Uterus (tissue), 4 donors: ENCODE results near the gene STX16. TPM values are rescaled to one million over a fixed set of nuclear protein-coding genes. Genes with fewer than 3 reads are reported as not detected.

ENCODE experiments used
- DNase-seq, 2 donors: peaks; one replicate each; pipeline ENCODE4 v3.0.0-alpha.2; 2019 to 2020
- H3K27ac ChIP-seq, 2 donors: fragments of 200-600 bp; sonication (generic); 1 replicate in 1 of 2; 2 replicates in 1 of 2; pipeline ENCODE4 v1.5.1; 2016 to 2018
- H3K27me3 ChIP-seq, 2 donors: fragments of 200-600 bp; sonication (generic); one replicate each; pipeline ENCODE4 v1.5.1; 2018 to 2019; ENCODE audit warnings: control low read depth in 1 of 2
- H3K36me3 ChIP-seq, 2 donors: fragments of 200-600 bp; sonication (generic); one replicate each; pipeline ENCODE4 v1.5.1; 2019; ENCODE audit warnings: control low read depth in 1 of 2
- H3K4me1 ChIP-seq, 2 donors: fragments of 200-600 bp; sonication (generic); one replicate each; pipeline ENCODE4 v1.5.1; 2018 to 2019; ENCODE audit warnings: control low read depth in 1 of 2
- H3K4me3 ChIP-seq, 2 donors: fragments of 200-600 bp; sonication (generic); 1 replicate in 1 of 2; 2 replicates in 1 of 2; pipeline ENCODE4 v1.5.1; 2018 to 2019; ENCODE audit warnings: mild to moderate bottlenecking in 1 of 2
- H3K9me3 ChIP-seq, 2 donors: fragments of 200-600 bp; sonication (generic); one replicate each; pipeline ENCODE4 v1.5.1; 2019; ENCODE audit warnings: control low read depth in 1 of 2
- POLR2A ChIP-seq, 2 donors: fragments of 450-650 bp; IDR thresholded peaks; one replicate each; pipeline ENCODE4 v1.6.1; 2016; ENCODE audit warnings: antibody characterized with exemption in 2 of 2, mild to moderate bottlenecking in 1 of 2, moderate library complexity in 1 of 2
- intact Hi-C: fragments of 100-400 bp; cut with DNase I; formaldehyde crosslinking; loops from one replicate; pipeline ENCODE4 v1.15.1; 2023; ENCODE audit warnings: low total_unique reads
- total RNA-seq, 4 donors: library from RNA; depleted of rRNA in 3 of 4; stranded (reverse); fragments of >200 nt in 3 of 4; gene quantifications; one replicate each; pipeline versions ENCODE4 v1.1.0 to v1.2.4, GENCODE V29; 2014 to 2023
- TF ChIP-seq, protein P1 (sequence below), 4 experiments: fragments of 200-600 bp in 2 of 4; fragments of 450-650 bp in 2 of 4; sonication (generic) in 2 of 4; IDR thresholded peaks; one replicate each; pipeline ENCODE4 v1.5.1; 2016 to 2019; ENCODE audit warnings: antibody characterized with exemption in 4 of 4, mild to moderate bottlenecking in 2 of 4, moderate library complexity in 1 of 4
- donor health status: DM: yes; HTN: yes; CAD: no.

STX16 gene
- total RNA-seq, 4 donors from 2014 or later, result 32.6 to 82.7 (median 60.8) TPM

DNA sequence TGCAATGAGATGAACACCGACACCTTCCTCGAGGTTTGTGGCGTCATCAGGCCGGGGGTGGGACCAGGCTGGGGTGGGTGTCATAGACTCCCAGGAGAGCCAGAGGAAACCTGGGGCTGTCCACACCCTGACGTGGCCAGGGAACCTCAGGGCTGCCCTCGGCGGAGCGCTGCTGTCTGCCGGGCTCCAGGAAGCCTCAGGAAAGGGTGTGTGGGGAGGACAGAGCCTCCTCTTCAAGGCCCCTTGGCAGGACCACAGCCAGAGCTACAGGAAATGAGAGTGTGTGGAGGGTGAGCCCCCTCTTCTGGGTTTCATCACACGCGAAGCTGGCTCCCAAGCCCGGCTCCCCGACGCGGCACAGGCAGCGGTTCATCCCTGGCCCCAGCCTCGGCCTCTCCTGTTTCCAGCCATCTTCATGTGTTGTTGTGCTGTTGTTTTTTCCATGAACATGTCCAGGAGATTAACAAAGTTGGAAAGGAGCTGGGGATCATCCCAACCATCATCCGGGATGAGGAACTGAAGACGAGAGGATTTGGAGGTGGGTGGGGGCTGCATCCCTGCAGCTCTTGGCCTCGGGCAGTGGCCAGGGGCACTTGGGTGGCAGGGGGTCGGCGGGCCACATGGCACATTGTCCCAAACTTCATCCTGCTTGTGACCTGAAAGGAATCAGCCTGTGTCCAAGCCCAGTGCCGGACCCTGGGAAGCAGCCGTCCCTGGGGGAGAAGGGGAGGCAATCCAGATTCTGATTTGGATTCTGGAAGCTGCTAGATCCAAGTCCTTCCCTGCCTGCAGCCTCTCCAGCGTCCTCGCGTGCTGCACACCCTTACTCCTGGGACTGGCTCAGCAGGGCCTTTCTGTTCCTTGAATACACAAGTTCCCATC, 47.9 kb downstream of the STX16 start:
- H3K27ac ChIP-seq, result no peak overlapping the region
- DNase-seq, result peak in 1 of 2 donors; percentile 26
- H3K4me3 ChIP-seq, result no peak overlapping the region
- intact Hi-C loops, result no loop called here
- H3K36me3 ChIP-seq, result no peaks in the 10 kb centered on the region
- TF ChIP-seq POLR2A (IDR thresholded peaks at IDR 0.05), result no peak
- TF ChIP-seq, protein P1, sequence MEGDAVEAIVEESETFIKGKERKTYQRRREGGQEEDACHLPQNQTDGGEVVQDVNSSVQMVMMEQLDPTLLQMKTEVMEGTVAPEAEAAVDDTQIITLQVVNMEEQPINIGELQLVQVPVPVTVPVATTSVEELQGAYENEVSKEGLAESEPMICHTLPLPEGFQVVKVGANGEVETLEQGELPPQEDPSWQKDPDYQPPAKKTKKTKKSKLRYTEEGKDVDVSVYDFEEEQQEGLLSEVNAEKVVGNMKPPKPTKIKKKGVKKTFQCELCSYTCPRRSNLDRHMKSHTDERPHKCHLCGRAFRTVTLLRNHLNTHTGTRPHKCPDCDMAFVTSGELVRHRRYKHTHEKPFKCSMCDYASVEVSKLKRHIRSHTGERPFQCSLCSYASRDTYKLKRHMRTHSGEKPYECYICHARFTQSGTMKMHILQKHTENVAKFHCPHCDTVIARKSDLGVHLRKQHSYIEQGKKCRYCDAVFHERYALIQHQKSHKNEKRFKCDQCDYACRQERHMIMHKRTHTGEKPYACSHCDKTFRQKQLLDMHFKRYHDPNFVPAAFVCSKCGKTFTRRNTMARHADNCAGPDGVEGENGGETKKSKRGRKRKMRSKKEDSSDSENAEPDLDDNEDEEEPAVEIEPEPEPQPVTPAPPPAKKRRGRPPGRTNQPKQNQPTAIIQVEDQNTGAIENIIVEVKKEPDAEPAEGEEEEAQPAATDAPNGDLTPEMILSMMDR (IDR thresholded peaks at IDR 0.05), result no peak
- no peaks in the 10 kb centered on the region for H3K27me3 ChIP-seq
- no peaks in the 10 kb centered on the region for H3K9me3 ChIP-seq
- H3K4me1 ChIP-seq, result peaks cover 0 to 2% of the 10 kb centered on the region in 2 donors

DNA sequence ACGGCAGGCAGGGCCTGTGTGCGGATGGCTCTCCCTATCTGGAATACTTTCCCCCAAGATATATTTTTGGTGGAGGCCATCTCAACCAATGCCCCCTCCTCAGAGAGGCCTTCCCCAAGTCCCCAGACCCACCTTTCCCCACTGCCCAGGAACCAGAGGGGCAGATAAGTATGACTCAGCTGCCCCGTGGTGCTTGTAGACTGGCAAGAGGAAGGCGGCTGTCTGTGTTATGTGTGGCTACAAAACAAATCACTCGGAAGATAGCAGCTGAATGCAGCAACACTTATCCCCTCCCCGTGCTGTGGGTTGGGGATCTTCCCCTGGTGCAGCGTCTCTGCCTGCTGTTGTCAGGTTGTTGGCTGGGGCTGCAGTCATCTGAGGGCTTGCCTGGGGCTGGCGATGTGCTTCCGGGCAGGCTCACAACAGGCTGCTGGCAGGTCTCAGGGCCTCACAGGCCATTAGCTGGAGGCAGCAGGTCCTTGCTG, 48.6 kb downstream of the STX16 start:
- Histone ChIP-seq H3K36me3 (no peaks in the 10 kb centered on the region), H3K27me3 (no peaks in the 10 kb centered on the region), H3K27ac (no peak overlapping the region), H3K4me3 (no peak overlapping the region), H3K9me3 (no peaks in the 10 kb centered on the region), H3K4me1 (no peaks in the 10 kb centered on the region)
- intact Hi-C loops, result no loop called here
- peak in 1 of 2 donors; percentile 12 for DNase-seq
- TF ChIP-seq, protein P1 (IDR thresholded peaks at IDR 0.05), result no peak
- TF ChIP-seq POLR2A (IDR thresholded peaks at IDR 0.05), result no peak

DNA sequence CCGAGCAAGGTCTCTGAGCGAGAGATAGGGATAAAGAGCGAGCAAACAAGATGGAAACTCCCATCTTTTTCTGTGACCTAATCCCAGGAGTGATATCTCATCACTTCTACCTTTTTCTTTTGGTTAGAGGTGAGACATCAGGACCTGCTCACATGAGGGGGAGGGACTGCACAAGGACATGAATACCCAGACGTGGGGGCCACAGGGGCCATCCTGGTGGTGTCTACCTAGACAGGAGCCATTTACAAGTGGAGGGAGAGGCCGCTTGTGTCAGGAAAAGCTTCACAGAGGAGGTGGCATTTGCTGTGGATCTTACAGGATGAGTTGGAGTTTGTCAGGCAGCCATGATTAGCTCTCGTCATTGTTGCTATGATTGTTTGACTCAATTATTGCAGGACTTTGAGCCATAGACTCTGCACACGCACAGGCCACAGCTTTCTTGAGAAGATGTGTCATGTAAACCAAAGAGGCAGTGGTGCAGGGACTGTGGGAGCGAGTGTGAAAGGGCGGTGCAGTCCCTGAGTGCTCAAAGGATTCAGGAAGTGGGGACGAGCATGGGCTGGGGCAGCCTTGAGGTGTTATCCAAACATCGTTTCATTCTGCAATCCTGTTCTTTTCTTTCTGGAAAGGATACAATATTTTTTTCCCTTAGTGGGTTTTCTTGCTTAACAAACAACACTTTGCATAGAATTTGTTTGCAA, 49.2 kb downstream of the STX16 start:
- intact Hi-C loops, result no loop called here
- TF ChIP-seq POLR2A (IDR thresholded peaks at IDR 0.05), result no peak
- TF ChIP-seq, protein P1 (IDR thresholded peaks at IDR 0.05), result no peak
- Histone ChIP-seq H3K9me3 (no peaks in the 10 kb centered on the region), H3K27me3 (no peaks in the 10 kb centered on the region), H3K27ac (no peak overlapping the region), H3K4me1 (no peaks in the 10 kb centered on the region), H3K4me3 (no peak overlapping the region), H3K36me3 (no peaks in the 10 kb centered on the region)
- DNase-seq, result peak in 1 of 2 donors; percentile 2

DNA sequence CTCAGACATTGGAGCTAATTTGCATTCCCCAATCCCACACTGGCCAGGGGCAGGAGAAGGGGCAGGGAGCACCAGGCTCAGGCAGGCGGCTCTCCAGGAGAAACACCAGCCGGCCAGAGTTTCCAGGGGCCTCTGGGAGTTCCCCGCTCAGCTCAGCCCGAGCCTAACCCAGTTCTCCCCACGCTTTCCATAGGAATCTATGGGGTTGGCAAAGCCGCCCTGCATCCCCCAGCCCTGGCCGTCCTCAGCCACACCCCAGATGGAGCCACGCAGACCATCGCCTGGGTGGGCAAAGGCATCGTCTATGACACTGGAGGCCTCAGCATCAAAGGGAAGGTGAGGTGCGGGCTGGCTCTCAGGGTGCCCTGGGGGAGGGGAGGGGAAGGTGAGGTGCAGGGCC, 49.7 kb downstream of the STX16 start:
- DNase-seq, result peak in 1 of 2 donors; percentile 8
- Histone ChIP-seq H3K9me3 (no peaks in the 10 kb centered on the region), H3K36me3 (no peaks in the 10 kb centered on the region), H3K27ac (no peak overlapping the region), H3K27me3 (no peaks in the 10 kb centered on the region), H3K4me1 (no peaks in the 10 kb centered on the region), H3K4me3 (no peak overlapping the region)
- TF ChIP-seq POLR2A (IDR thresholded peaks at IDR 0.05), result no peak
- intact Hi-C loops, result no loop called here

DNA sequence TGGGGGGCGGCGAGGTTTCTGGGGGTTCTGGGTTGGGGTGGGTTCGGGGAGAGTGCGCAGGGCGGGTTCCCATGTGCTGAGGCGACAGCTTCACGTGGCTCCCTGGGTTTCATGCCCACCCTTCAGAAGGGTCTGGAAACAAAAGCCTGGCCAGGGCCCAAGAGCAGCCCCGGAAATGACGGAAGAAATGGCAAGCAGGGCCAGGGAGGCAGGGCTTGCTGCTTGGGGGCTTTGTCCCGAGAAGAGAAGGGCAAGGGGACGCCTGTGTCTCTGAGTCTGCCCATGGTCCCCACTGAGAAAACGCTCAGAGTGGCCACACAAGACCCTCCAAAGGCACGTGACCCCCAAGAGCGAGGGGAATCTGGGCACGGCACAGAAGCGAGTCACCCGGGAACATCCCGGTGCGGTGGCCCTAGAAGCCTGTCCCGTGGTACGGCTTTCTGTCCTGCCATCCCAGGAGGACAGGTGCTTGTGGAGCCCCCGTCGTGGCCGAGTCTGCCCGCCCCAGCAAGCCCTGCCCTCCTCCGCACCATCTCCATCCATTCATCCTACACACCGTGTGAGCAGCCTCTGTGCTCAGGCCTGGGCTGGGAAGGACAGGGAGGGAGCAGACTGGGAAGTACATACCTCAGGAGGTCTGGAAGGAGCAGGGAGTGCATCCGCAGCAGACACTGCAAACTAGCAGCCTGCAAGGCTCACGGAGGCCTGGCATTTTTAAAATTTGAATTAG, 50.5 kb downstream of the STX16 start:
- intact Hi-C loops, result no loop called here
- TF ChIP-seq POLR2A (IDR thresholded peaks at IDR 0.05), result no peak
- TF ChIP-seq, protein P1 (IDR thresholded peaks at IDR 0.05), result no peak
- Histone ChIP-seq H3K27me3 (no peaks in the 10 kb centered on the region), H3K4me1 (no peaks in the 10 kb centered on the region), H3K36me3 (no peaks in the 10 kb centered on the region), H3K9me3 (no peaks in the 10 kb centered on the region), H3K4me3 (no peak overlapping the region), H3K27ac (no peak overlapping the region)
- DNase-seq, result peak in 1 of 2 donors; percentile 13
